Mesenchymal stem cell (in vitro differentiated cells and primary cell): ENCODE results near the gene ANKS1A.

Experiments used
- DNase-seq: peaks from one replicate; pipeline ENCODE4 v3.0.0-alpha.2; 2013
- H2AFZ ChIP-seq: one replicate; pipeline ENCODE4 v1.6.1; 2013; ENCODE audit warnings: low read depth, mild to moderate bottlenecking, control low read depth, inconsistent platforms, low read length, moderate library complexity
- H2AK5ac ChIP-seq: 2 replicates; pipeline ENCODE4 v1.6.1; 2013; ENCODE audit warnings: low read length, moderate library complexity, mild to moderate bottlenecking, inconsistent platforms; ENCODE audit not compliant: severe bottlenecking
- H2BK120ac ChIP-seq: one replicate; pipeline ENCODE4 v1.6.1; 2013; ENCODE audit warnings: low read depth, mild to moderate bottlenecking, inconsistent platforms, low read length, moderate library complexity
- H2BK12ac ChIP-seq, 2 experiments: one replicate each; pipeline ENCODE4 v1.6.1; 2013; ENCODE audit warnings: inconsistent platforms in 2 of 2, low read length in 2 of 2, mild to moderate bottlenecking in 2 of 2, moderate library complexity in 2 of 2, control low read depth in 1 of 2
- H2BK15ac ChIP-seq: one replicate; pipeline ENCODE4 v1.6.1; 2013; ENCODE audit warnings: mild to moderate bottlenecking, low read depth, inconsistent platforms; ENCODE audit not compliant: poor library complexity, severe bottlenecking
- H2BK5ac ChIP-seq: 2 replicates; pipeline ENCODE4 v1.6.1; 2013; ENCODE audit warnings: low read depth, mild to moderate bottlenecking, low read length, control low read depth, inconsistent platforms; ENCODE audit not compliant: poor library complexity, severe bottlenecking
- H3K14ac ChIP-seq, 2 experiments: one replicate each; pipeline ENCODE4 v1.6.1; 2013; ENCODE audit warnings: inconsistent platforms in 2 of 2, low read length in 2 of 2, control low read depth in 1 of 2, mild to moderate bottlenecking in 1 of 2, moderate library complexity in 1 of 2
- H3K18ac ChIP-seq, 2 experiments: one replicate each; pipeline ENCODE4 v1.6.1; 2013; ENCODE audit warnings: inconsistent platforms in 2 of 2, low read length in 2 of 2, control low read depth in 1 of 2, low read depth in 1 of 2, mild to moderate bottlenecking in 1 of 2
- H3K23ac ChIP-seq, 2 experiments: one replicate each; pipeline ENCODE4 v1.6.1; 2013; ENCODE audit warnings: inconsistent platforms in 2 of 2, low read length in 2 of 2, mild to moderate bottlenecking in 2 of 2, moderate library complexity in 2 of 2, control low read depth in 1 of 2
- H3K27ac ChIP-seq: 2 replicates; pipeline ENCODE4 v1.5.1; 2013; ENCODE audit warnings: mild to moderate bottlenecking, moderate library complexity, low read length, control low read depth, inconsistent platforms; ENCODE audit not compliant: poor library complexity, severe bottlenecking
- H3K27me3 ChIP-seq, 2 experiments: 2 replicates each; pipeline versions ENCODE4 v1.6.1 to v1.7.0; 2013; ENCODE audit warnings: low read length in 2 of 2, mild to moderate bottlenecking in 2 of 2, moderate library complexity in 2 of 2, control low read depth in 1 of 2, inconsistent platforms in 1 of 2; ENCODE audit not compliant: control insufficient read depth in 1 of 2, insufficient read depth in 1 of 2
- H3K36me3 ChIP-seq, 2 experiments: 2 replicates each; pipeline versions ENCODE4 v1.6.1 to v1.7.0; 2013; ENCODE audit warnings: low read length in 2 of 2, control low read depth in 1 of 2, inconsistent platforms in 1 of 2, low read depth in 1 of 2, mild to moderate bottlenecking in 1 of 2; ENCODE audit not compliant: insufficient read depth in 2 of 2, control insufficient read depth in 1 of 2
- H3K4ac ChIP-seq, 2 experiments: one replicate each; pipeline ENCODE4 v1.6.1; 2013; ENCODE audit warnings: inconsistent platforms in 2 of 2, low read length in 2 of 2, mild to moderate bottlenecking in 2 of 2, moderate library complexity in 2 of 2, control low read depth in 1 of 2, low read depth in 1 of 2
- H3K4me1 ChIP-seq: 2 replicates; pipeline ENCODE4 v1.6.1; 2013; ENCODE audit warnings: low read depth, low read length, control low read depth; ENCODE audit not compliant: control insufficient read depth, insufficient read depth
- H3K4me2 ChIP-seq: 2 replicates; pipeline ENCODE4 v1.6.1; 2013; ENCODE audit warnings: low read length, mild to moderate bottlenecking, inconsistent platforms; ENCODE audit not compliant: poor library complexity, severe bottlenecking
- H3K4me3 ChIP-seq, 2 experiments: 2 replicates each; pipeline versions ENCODE4 v1.5.1 to v1.7.0; 2013; ENCODE audit warnings: low read length in 2 of 2, mild to moderate bottlenecking in 2 of 2, control low read depth in 1 of 2, low read depth in 1 of 2; ENCODE audit not compliant: insufficient read depth in 1 of 2
- H3K79me1 ChIP-seq: replicated peaks from 2 replicates; pipeline ENCODE4 v1.6.1; 2013; ENCODE audit warnings: mild to moderate bottlenecking, control low read depth, low read length, inconsistent platforms; ENCODE audit not compliant: poor library complexity, severe bottlenecking
- H3K9ac ChIP-seq: 2 replicates; pipeline ENCODE4 v1.7.0; 2013; ENCODE audit warnings: mild to moderate bottlenecking, low read length, moderate library complexity
- H3K9me3 ChIP-seq: 2 replicates; pipeline ENCODE4 v1.7.0; 2013; ENCODE audit warnings: mild to moderate bottlenecking, low read length; ENCODE audit not compliant: control insufficient read depth
- H4K8ac ChIP-seq: one replicate; pipeline ENCODE4 v1.6.1; 2013; ENCODE audit warnings: inconsistent platforms, mild to moderate bottlenecking, low read length, moderate library complexity
- H4K91ac ChIP-seq: one replicate; pipeline ENCODE4 v1.6.1; 2013; ENCODE audit warnings: mild to moderate bottlenecking, low read length, inconsistent platforms
- WGBS: methylation state at CpG from one replicate; pipeline ENCODE4 v1.1.7; 2013; ENCODE audit warnings: mixed read lengths; 5-methylcytosine and 5-hydroxymethylcytosine counted together

ANKS1A gene

GRCh38 chr6:35089216-35089934 lies 200.3 kb downstream of the ANKS1A start:
- no peak overlapping the region for H2BK5ac ChIP-seq
- no peak overlapping the region for H2AFZ ChIP-seq
- H2BK12ac ChIP-seq: peak overlapping the region in 1 of 2 experiments; percentile 15
- 95% methylated on average over 19 of the region's 19 CpGs for WGBS
- peak overlapping the region; percentile 39 for H3K27ac ChIP-seq
- no peak overlapping the region for H3K4me3 ChIP-seq
- no peak overlapping the region for H3K4me2 ChIP-seq
- no peak overlapping the region for H3K14ac ChIP-seq
- peak overlapping the region; percentile 34 for H2AK5ac ChIP-seq
- H3K9ac ChIP-seq: no peak overlapping the region
- no peak overlapping the region for H2BK15ac ChIP-seq
- no peak for DNase-seq
- H3K18ac ChIP-seq: peak overlapping the region in 1 of 2 experiments; percentile 52
- no peak overlapping the region for H4K91ac ChIP-seq
- no peaks in the 10 kb centered on the region for H3K27me3 ChIP-seq
- H4K8ac ChIP-seq: peak overlapping the region; percentile 35
- H3K23ac ChIP-seq: no peak overlapping the region
- no peak overlapping the region for H3K4ac ChIP-seq
- no peaks in the 10 kb centered on the region for H3K9me3 ChIP-seq
- H3K4me1 ChIP-seq: peaks cover 34% of the 10 kb centered on the region
- peaks cover 46 to 53% of the 10 kb centered on the region in 2 experiments for H3K36me3 ChIP-seq
- H2BK120ac ChIP-seq: no peak overlapping the region
- no peaks in the 10 kb centered on the region for H3K79me1 ChIP-seq

DNA sequence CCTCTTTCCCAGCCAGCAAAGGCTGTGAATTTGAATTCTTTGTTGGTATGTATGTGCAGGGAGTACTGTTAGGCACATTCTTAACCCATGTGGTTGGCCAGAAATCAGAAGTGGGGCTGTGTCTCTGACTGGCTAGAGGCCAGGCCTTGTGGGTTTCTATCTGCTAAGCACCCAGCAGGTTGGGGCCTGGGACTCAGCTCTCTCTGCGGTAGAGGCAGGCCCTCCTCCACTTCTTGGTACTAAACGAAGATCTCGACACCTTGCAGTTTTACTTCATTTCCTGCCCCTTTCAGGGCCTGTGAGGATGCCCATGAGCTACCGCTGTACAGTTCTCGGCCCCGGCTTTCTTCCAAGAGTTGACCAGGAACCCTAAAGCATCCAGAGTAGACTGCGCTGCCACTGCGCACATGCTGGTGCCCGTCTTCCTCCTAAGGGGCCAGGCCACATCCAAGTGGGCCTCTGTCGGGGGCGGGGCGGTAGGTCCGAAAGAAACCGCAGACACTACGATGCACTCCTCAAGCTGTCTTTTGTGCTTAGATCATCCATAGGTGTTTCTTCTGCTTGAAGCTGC lies 201.0 kb downstream of the ANKS1A start:
- H2BK120ac ChIP-seq: no peak overlapping the region
- H2AK5ac ChIP-seq: no peak overlapping the region
- H4K8ac ChIP-seq: no peak overlapping the region
- WGBS: 94% methylated on average over 15 of the region's 15 CpGs
- peak; percentile 36 for DNase-seq
- H2AFZ ChIP-seq: no peak overlapping the region
- peak overlapping the region; percentile 39 for H3K27ac ChIP-seq
- no peak overlapping the region for H3K23ac ChIP-seq
- peaks cover 34% of the 10 kb centered on the region for H3K4me1 ChIP-seq
- no peaks in the 10 kb centered on the region for H3K79me1 ChIP-seq
- no peak overlapping the region for H3K9ac ChIP-seq
- H2BK12ac ChIP-seq: no peak overlapping the region
- H3K9me3 ChIP-seq: no peaks in the 10 kb centered on the region
- H3K4ac ChIP-seq: no peak overlapping the region
- H2BK15ac ChIP-seq: no peak overlapping the region
- H3K4me2 ChIP-seq: no peak overlapping the region
- H2BK5ac ChIP-seq: no peak overlapping the region
- peak overlapping the region in 1 of 2 experiments; percentile 16 for H3K18ac ChIP-seq
- H3K27me3 ChIP-seq: no peaks in the 10 kb centered on the region
- peaks cover 42 to 46% of the 10 kb centered on the region in 2 experiments for H3K36me3 ChIP-seq
- no peak overlapping the region for H4K91ac ChIP-seq
- no peak overlapping the region for H3K14ac ChIP-seq
- H3K4me3 ChIP-seq: no peak overlapping the region

DNA sequence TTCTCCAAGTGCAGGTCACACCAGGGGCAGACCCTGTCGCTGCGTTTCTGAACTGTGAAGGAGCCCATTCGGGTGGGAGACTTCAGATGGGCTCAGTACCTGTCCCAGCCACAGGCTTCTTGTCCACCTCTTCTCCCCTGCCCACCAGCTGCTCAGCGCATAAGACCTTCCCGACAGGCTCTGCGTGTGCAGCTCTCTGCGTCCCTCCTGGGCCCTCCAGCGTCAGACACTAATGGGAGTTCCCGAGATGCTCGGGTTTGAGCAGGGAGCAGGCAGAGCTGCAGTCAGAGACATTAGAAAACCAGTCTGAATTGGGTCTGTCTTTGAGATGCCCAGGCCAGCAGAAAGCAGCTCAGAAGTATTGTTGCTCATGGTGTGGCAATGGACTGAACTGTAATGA lies 201.7 kb downstream of the ANKS1A start:
- Histone ChIP-seq H2AK5ac (no peak overlapping the region), H4K91ac (no peak overlapping the region), H3K79me1 (no peaks in the 10 kb centered on the region), H2BK5ac (no peak overlapping the region), H3K14ac (no peak overlapping the region), H3K9me3 (no peaks in the 10 kb centered on the region), H3K4me3 (no peak overlapping the region), H3K27ac (no peak overlapping the region), H2AFZ (no peak overlapping the region), H2BK120ac (no peak overlapping the region), H3K23ac (no peak overlapping the region), H3K4ac (no peak overlapping the region), H3K4me2 (no peak overlapping the region), H3K4me1 (peaks cover 36% of the 10 kb centered on the region), H2BK15ac (no peak overlapping the region), H3K27me3 (no peaks in the 10 kb centered on the region), H4K8ac (no peak overlapping the region), H3K36me3 (peaks cover 34 to 39% of the 10 kb centered on the region in 2 experiments), H2BK12ac (peak overlapping the region in 1 of 2 experiments; percentile 0), H3K18ac (no peak overlapping the region), H3K9ac (no peak overlapping the region)
- no peak for DNase-seq
- WGBS: 94% methylated on average over 10 of the region's 10 CpGs

DNA sequence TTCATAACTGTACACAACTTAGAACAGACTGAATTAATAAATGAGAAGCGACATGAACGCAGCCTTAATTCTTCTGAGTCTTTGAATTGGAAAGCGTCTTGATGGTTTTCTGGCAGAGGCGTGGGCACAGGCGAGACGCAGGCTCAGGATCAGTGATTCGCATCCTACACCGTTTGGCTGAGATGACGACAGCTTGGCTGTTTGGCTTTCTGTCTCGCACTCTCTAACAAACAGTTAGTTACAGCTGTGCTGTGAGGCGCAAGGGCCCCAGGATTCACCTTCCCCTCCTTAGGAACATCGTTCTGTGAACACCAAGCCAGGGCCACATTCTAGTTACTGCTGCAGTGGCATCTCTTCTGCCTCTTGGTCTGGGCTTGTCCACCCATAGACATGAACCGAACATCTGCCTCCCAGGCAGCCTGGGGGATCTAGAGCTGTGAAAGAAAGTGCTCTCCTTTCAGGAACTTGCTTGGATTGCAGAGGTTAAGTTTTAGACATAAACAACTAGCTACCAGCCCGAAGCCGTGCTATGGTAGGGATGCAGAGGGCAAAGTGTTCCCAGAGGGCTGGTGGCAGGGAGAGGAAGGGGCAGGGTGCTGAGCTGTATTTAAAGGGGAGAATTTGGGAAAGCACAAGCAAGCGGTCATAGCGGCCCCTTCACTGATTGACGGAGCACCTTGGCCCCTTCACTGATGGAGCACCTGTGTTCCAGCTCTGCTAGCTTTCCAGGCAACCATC lies 202.5 kb downstream of the ANKS1A start:
- no peak overlapping the region for H2BK120ac ChIP-seq
- no peak overlapping the region for H4K91ac ChIP-seq
- H2BK5ac ChIP-seq: no peak overlapping the region
- peak overlapping the region in 1 of 2 experiments; percentile 26 for H3K4me3 ChIP-seq
- no peak overlapping the region for H2AFZ ChIP-seq
- 91% methylated on average over 18 of the region's 18 CpGs for WGBS
- H2AK5ac ChIP-seq: no peak overlapping the region
- H2BK12ac ChIP-seq: no peak overlapping the region
- H3K9me3 ChIP-seq: no peaks in the 10 kb centered on the region
- no peaks in the 10 kb centered on the region for H3K27me3 ChIP-seq
- no peak overlapping the region for H4K8ac ChIP-seq
- no peak overlapping the region for H3K4ac ChIP-seq
- no peak overlapping the region for H3K4me2 ChIP-seq
- H3K14ac ChIP-seq: no peak overlapping the region
- no peak overlapping the region for H3K18ac ChIP-seq
- no peak overlapping the region for H3K27ac ChIP-seq
- peaks cover 28 to 31% of the 10 kb centered on the region in 2 experiments for H3K36me3 ChIP-seq
- H3K23ac ChIP-seq: no peak overlapping the region
- no peaks in the 10 kb centered on the region for H3K79me1 ChIP-seq
- peak; percentile 7 for DNase-seq
- H3K9ac ChIP-seq: peak overlapping the region; percentile 49
- H3K4me1 ChIP-seq: peaks cover 36% of the 10 kb centered on the region
- H2BK15ac ChIP-seq: no peak overlapping the region
